ENCODE data around the gene TMEM238. TPM values are rescaled to one million over a fixed set of nuclear protein-coding genes. Genes with fewer than 3 reads are reported as not detected.

The TMEM238 gene
- total RNA-seq, 3 donors from 2014 or later (not counting 1 experiment from before 2014, with no cell fraction given): 2.9 to 5.1 (median 4.0) TPM

DNA sequence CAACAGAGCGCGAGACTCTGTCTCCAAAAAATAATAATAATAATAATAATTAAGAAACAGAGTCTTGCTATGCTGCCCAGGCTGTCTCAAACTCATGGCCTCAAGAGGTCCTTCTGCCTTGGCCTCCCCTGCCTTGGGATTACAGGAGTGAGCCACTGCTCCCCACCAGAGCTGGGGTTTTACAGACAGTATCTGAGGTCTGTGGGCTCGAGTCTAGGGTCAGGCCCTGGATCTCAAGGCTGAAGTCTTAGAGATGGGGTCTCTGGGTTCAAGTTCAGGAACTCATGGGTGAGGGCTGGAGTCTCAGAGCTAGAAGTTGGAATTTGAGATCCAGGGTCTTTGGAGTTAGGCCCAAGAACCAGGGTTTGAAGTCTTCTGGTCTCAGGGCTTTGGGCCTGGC is 17.3 kb downstream of the TMEM238 start:
- Mint-ChIP-seq H3K4me3 (no peak overlapping the region), H3K4me1 (peaks cover 0 to 6% of the 10 kb centered on the region in 2 donors), H3K9me3 (no peaks in the 10 kb centered on the region), H3K36me3 (no peaks in the 10 kb centered on the region), H3K27me3 (ENCODE audit: low read depth in 2 of 2) (peaks cover 11 to 21% of the 10 kb centered on the region in 2 donors), H3K27ac (no peak overlapping the region)
- no peak overlapping the region for H3K4me3 ChIP-seq (ENCODE audit: low read length)
- H3K27ac ChIP-seq (ENCODE audit: low read length): no peak overlapping the region
- DNase-seq (no peak), ATAC-seq (no peak)
- intact Hi-C loops (cut with micrococcal nuclease): no loop called here
- H3K4me1 ChIP-seq (ENCODE audit: control insufficient read depth, insufficient read depth, low read length): peaks cover 14% of the 10 kb centered on the region
- TF ChIP-seq, protein P1, sequence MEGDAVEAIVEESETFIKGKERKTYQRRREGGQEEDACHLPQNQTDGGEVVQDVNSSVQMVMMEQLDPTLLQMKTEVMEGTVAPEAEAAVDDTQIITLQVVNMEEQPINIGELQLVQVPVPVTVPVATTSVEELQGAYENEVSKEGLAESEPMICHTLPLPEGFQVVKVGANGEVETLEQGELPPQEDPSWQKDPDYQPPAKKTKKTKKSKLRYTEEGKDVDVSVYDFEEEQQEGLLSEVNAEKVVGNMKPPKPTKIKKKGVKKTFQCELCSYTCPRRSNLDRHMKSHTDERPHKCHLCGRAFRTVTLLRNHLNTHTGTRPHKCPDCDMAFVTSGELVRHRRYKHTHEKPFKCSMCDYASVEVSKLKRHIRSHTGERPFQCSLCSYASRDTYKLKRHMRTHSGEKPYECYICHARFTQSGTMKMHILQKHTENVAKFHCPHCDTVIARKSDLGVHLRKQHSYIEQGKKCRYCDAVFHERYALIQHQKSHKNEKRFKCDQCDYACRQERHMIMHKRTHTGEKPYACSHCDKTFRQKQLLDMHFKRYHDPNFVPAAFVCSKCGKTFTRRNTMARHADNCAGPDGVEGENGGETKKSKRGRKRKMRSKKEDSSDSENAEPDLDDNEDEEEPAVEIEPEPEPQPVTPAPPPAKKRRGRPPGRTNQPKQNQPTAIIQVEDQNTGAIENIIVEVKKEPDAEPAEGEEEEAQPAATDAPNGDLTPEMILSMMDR (IDR thresholded peaks at IDR 0.05): no peak
- WGBS (ENCODE audit: insufficient coverage): 85% methylated on average over 1 of the region's 3 CpGs
- peaks cover 21% of the 10 kb centered on the region for H3K27me3 ChIP-seq (ENCODE audit: control insufficient read depth, insufficient read depth, low read length)
- no peaks in the 10 kb centered on the region for H3K9me3 ChIP-seq (ENCODE audit: control insufficient read depth, insufficient read depth, low read length)
- no peaks in the 10 kb centered on the region for H3K36me3 ChIP-seq (ENCODE audit: control insufficient read depth, insufficient read depth, low read length)

DNA sequence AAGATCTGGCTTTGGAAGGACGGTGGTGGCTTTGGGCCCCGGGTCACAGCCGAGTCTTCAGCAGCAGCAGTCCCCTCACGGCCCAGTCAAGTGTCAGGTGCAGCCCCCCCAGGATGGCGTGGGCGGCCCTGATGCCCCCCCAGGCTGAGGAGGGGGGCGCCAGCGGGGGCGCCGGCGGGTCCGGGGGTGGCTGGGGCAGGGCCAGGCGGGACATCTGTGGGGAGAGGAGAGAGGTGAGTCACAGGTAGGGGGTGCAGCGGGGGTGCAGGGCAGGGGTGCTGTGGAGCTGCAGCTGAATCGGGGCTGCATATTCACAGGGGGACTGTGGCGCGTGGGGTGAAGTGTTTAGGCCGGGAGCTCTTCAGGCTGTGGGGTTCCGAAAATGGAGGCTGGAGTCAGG is 18.1 kb downstream of the TMEM238 start:
- Histone ChIP-seq H3K27ac (ENCODE audit: low read length) (no peak overlapping the region), H3K27me3 (ENCODE audit: control insufficient read depth, insufficient read depth, low read length) (peaks cover 19% of the 10 kb centered on the region), H3K9me3 (ENCODE audit: control insufficient read depth, insufficient read depth, low read length) (no peaks in the 10 kb centered on the region), H3K36me3 (ENCODE audit: control insufficient read depth, insufficient read depth, low read length) (no peaks in the 10 kb centered on the region), H3K4me1 (ENCODE audit: control insufficient read depth, insufficient read depth, low read length) (peaks cover 14% of the 10 kb centered on the region), H3K4me3 (ENCODE audit: low read length) (no peak overlapping the region)
- intact Hi-C loops (cut with micrococcal nuclease): no loop called here
- Mint-ChIP-seq H3K4me1 (peaks cover 0 to 6% of the 10 kb centered on the region in 2 donors), H3K9me3 (no peaks in the 10 kb centered on the region), H3K4me3 (no peak overlapping the region), H3K36me3 (no peaks in the 10 kb centered on the region), H3K27ac (no peak overlapping the region), H3K27me3 (ENCODE audit: low read depth in 2 of 2) (peaks cover 6 to 19% of the 10 kb centered on the region in 2 donors)
- 73% methylated on average over 19 of the region's 19 CpGs for WGBS (ENCODE audit: insufficient coverage)
- TF ChIP-seq, protein P1 (IDR thresholded peaks at IDR 0.05): no peak
- DNase-seq (no peak), ATAC-seq (no peak)

GRCh38 chr19:55365245-55365644 is 18.8 kb downstream of the TMEM238 start:
- Histone ChIP-seq H3K36me3 (ENCODE audit: control insufficient read depth, insufficient read depth, low read length) (no peaks in the 10 kb centered on the region), H3K4me3 (ENCODE audit: low read length) (no peak overlapping the region), H3K9me3 (ENCODE audit: control insufficient read depth, insufficient read depth, low read length) (no peaks in the 10 kb centered on the region), H3K27ac (ENCODE audit: low read length) (no peak overlapping the region), H3K4me1 (ENCODE audit: control insufficient read depth, insufficient read depth, low read length) (peaks cover 13% of the 10 kb centered on the region), H3K27me3 (ENCODE audit: control insufficient read depth, insufficient read depth, low read length) (peaks cover 13% of the 10 kb centered on the region)
- ATAC-seq (no peak), DNase-seq (no peak)
- H3K36me3 Mint-ChIP-seq: no peaks in the 10 kb centered on the region
- no peak overlapping the region for H3K27ac Mint-ChIP-seq
- peaks cover 0 to 6% of the 10 kb centered on the region in 2 donors for H3K4me1 Mint-ChIP-seq
- TF ChIP-seq, protein P1 (IDR thresholded peaks at IDR 0.05): no peak
- 87% methylated on average over 8 of the region's 8 CpGs for WGBS (ENCODE audit: insufficient coverage)
- no peak overlapping the region for H3K4me3 Mint-ChIP-seq
- peaks cover 0 to 12% of the 10 kb centered on the region in 2 donors for H3K27me3 Mint-ChIP-seq (ENCODE audit: low read depth in 2 of 2)
- intact Hi-C loops (cut with micrococcal nuclease): no loop called here
- H3K9me3 Mint-ChIP-seq: no peaks in the 10 kb centered on the region

DNA sequence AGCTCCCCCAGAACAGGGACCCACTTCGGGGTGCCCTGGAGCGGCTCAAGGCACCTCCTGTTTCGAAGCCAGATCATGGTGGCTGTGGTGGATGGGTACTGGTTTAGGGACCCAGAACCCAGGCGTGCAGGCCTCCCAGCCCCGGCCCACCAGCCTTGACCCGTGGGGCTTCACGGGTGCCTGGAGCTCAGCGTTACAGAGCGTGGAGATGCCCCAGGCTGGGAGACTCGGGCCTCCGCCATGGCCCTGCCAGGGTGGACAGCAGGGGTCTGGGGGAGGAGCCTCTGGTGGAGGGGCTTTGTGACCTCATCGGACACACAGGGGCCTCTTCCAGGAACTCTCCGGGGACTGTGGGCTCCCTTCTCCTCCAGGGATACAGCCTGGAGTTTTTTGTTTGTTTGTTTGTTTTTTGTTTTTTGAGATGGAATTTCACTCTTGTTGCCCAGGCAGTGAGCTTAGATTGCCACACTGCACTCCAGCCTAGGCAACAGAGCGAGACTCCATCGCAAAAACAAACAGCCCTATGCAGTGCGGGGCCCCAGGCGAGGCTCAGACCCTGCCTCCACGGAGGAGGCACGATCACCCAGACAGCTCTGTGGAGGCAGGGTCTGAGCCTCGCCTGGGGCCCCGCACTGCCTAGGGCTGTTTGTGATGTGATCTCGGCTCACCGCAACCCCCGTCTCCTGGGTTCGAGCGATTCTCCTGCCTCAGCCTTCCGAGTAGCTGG is 20.9 kb downstream of the TMEM238 start, which contains the start of gene GARIN5B:
Gene GARIN5B, minus strand, starts transcription at position 271 of the 727 bp plus-strand sequence. Its CDS starts 194 bp downstream, at position 77.
- H3K36me3 ChIP-seq (ENCODE audit: control insufficient read depth, insufficient read depth, low read length): no peaks in the 10 kb centered on the region
- no peak for DNase-seq
- H3K4me3 Mint-ChIP-seq: no peak within 1 kb of the TSS
- no peak within 1 kb of the TSS for H3K4me3 ChIP-seq (ENCODE audit: low read length)
- 90% methylated on average over 27 of the region's 27 CpGs for WGBS (ENCODE audit: insufficient coverage)
- H3K27me3 Mint-ChIP-seq (ENCODE audit: low read depth in 2 of 2): peaks cover 0 to 8% of the 10 kb centered on the region in 2 donors
- H3K27ac ChIP-seq (ENCODE audit: low read length): no peak within 1 kb of the TSS
- no peaks in the 10 kb centered on the region for H3K27me3 ChIP-seq (ENCODE audit: control insufficient read depth, insufficient read depth, low read length)
- no peaks in the 10 kb centered on the region for H3K9me3 Mint-ChIP-seq
- no peaks in the 10 kb centered on the region for H3K36me3 Mint-ChIP-seq
- no peaks in the 10 kb centered on the region for H3K9me3 ChIP-seq (ENCODE audit: control insufficient read depth, insufficient read depth, low read length)
- TF ChIP-seq, protein P1 (IDR thresholded peaks at IDR 0.05): no peak
- H3K4me1 Mint-ChIP-seq: no peaks in the 10 kb centered on the region
- no peak for ATAC-seq
- no peak within 1 kb of the TSS for H3K27ac Mint-ChIP-seq
- no peaks in the 10 kb centered on the region for H3K4me1 ChIP-seq (ENCODE audit: control insufficient read depth, insufficient read depth, low read length)
- intact Hi-C loops (cut with micrococcal nuclease): no loop called here
